HEK293T (cell line): Measurements from ENCODE around the gene TCF7L2.

Experiments used
- ARNT ChIP-seq: fragments of 450-650 bp; IDR thresholded peaks from 2 replicates; pipeline ENCODE4 v1.6.1; 2017; ENCODE audit warnings: mild to moderate bottlenecking
- BHLHE40 ChIP-seq: fragments of 450-650 bp; IDR thresholded peaks from 2 replicates; pipeline ENCODE4 v1.6.1; 2016; ENCODE audit warnings: mild to moderate bottlenecking, moderate library complexity, borderline replicate concordance
- CTBP1 ChIP-seq: fragments of 450-650 bp; IDR thresholded peaks from 2 replicates; pipeline ENCODE4 v1.6.1; 2016; ENCODE audit warnings: borderline replicate concordance
- ELF4 ChIP-seq: fragments of 450-650 bp; IDR thresholded peaks from 2 replicates; pipeline ENCODE4 v1.6.1; 2017; ENCODE audit warnings: antibody characterized with exemption
- FOXA1 ChIP-seq: fragments of 450-650 bp; IDR thresholded peaks from 2 replicates; pipeline ENCODE4 v1.6.1; 2016; ENCODE audit warnings: mild to moderate bottlenecking
- FOXK2 ChIP-seq: fragments of 450-650 bp; IDR thresholded peaks from 2 replicates; pipeline ENCODE4 v1.6.1; 2016; ENCODE audit warnings: mild to moderate bottlenecking
- FOXM1 ChIP-seq: fragments of 450-650 bp; IDR thresholded peaks from 2 replicates; pipeline ENCODE4 v1.6.1; 2017; ENCODE audit warnings: mild to moderate bottlenecking, borderline replicate concordance
- HDGF ChIP-seq: fragments of 450-650 bp; IDR thresholded peaks from 2 replicates; pipeline ENCODE4 v1.6.1; 2017; ENCODE audit warnings: antibody characterized with exemption, borderline replicate concordance
- L3MBTL2 ChIP-seq: fragments of 450-650 bp; conservative IDR thresholded peaks from 2 replicates; pipeline ENCODE4 v1.6.1; 2016; ENCODE audit warnings: mild to moderate bottlenecking
- NFRKB ChIP-seq: fragments of 450-650 bp; IDR thresholded peaks from 2 replicates; pipeline ENCODE4 v1.6.1; 2016; ENCODE audit warnings: mild to moderate bottlenecking, moderate library complexity
- SP1 ChIP-seq: fragments of 450-650 bp; IDR thresholded peaks from 2 replicates; pipeline ENCODE4 v1.6.1; 2017
- SUZ12 ChIP-seq: fragments of 450-650 bp; IDR thresholded peaks from 2 replicates; pipeline ENCODE4 v1.6.1; 2016; ENCODE audit warnings: mild to moderate bottlenecking
- ZNF384 ChIP-seq: fragments of 450-650 bp; IDR thresholded peaks from 2 replicates; pipeline ENCODE4 v1.6.1; 2016

- no peak for TF ChIP-seq FOXM1
- TF ChIP-seq SP1, result no peak
- TF ChIP-seq FOXK2, result no peak
- TF ChIP-seq NFRKB, result no peak
- TF ChIP-seq ZNF384, result no peak
- TF ChIP-seq ELF4, result no peak
- no peak for TF ChIP-seq BHLHE40
- TF ChIP-seq L3MBTL2, result no peak
- TF ChIP-seq HDGF, result no peak
- TF ChIP-seq CTBP1, result no peak
- TF ChIP-seq SUZ12, result no peak
- TF ChIP-seq ARNT, result no peak
- TF ChIP-seq FOXA1, result no peak
Observed at GRCh38 chr10:113091920-113092319, 141.9 kb downstream of the TCF7L2 start.
